ENCODE results near the gene HSD11B2. TPM values are rescaled to one million over a fixed set of nuclear protein-coding genes. Genes with fewer than 3 reads are reported as not detected.

The HSD11B2 gene
- total RNA-seq, 1 experiment from 2014 or later = 33.5 TPM

- no peak overlapping the region for H3K56ac ChIP-seq (ENCODE audit: insufficient read length, low read depth, low read length)
- no peak overlapping the region for H4K5ac ChIP-seq (ENCODE audit: insufficient read length, low read depth, low read length)
- no peak overlapping the region for H3T11ph ChIP-seq (ENCODE audit: low read length)
- no peaks in the 10 kb centered on the region for H3K9me3 Mint-ChIP-seq
- no peak overlapping the region for H4K91ac ChIP-seq (ENCODE audit: insufficient read length, low read depth, low read length)
- no peak overlapping the region for H3K4me2 ChIP-seq (ENCODE audit: insufficient read depth, insufficient read length, low read length)
- H3K27me3 ChIP-seq (ENCODE audit: insufficient read depth, low read length) = no peaks in the 10 kb centered on the region
- H3K4me3 Mint-ChIP-seq = no peak overlapping the region
- no CpG with 5 or more reads among the region's 8 CpGs for WGBS (ENCODE audit: extremely low coverage, insufficient read length, low lambda C conversion rate)
- no peak overlapping the region for H4K8ac ChIP-seq (replicated peaks; ENCODE audit: insufficient read length, low read depth, low read length)
- no peak overlapping the region for H3K14ac ChIP-seq (ENCODE audit: insufficient read depth, low read length)
- H2BK12ac ChIP-seq (ENCODE audit: insufficient read length, low read depth, low read length) = no peak overlapping the region
- H2BK120ac ChIP-seq (ENCODE audit: low read depth, low read length, poor library complexity, severe bottlenecking) = no peak overlapping the region
- TF ChIP-seq, protein P1, sequence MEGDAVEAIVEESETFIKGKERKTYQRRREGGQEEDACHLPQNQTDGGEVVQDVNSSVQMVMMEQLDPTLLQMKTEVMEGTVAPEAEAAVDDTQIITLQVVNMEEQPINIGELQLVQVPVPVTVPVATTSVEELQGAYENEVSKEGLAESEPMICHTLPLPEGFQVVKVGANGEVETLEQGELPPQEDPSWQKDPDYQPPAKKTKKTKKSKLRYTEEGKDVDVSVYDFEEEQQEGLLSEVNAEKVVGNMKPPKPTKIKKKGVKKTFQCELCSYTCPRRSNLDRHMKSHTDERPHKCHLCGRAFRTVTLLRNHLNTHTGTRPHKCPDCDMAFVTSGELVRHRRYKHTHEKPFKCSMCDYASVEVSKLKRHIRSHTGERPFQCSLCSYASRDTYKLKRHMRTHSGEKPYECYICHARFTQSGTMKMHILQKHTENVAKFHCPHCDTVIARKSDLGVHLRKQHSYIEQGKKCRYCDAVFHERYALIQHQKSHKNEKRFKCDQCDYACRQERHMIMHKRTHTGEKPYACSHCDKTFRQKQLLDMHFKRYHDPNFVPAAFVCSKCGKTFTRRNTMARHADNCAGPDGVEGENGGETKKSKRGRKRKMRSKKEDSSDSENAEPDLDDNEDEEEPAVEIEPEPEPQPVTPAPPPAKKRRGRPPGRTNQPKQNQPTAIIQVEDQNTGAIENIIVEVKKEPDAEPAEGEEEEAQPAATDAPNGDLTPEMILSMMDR (conservative IDR thresholded peaks at IDR 0.05) = no peak
- H3K4me1 ChIP-seq (ENCODE audit: insufficient read depth, low read length) = no peaks in the 10 kb centered on the region
- no peak overlapping the region; a peak in 1 of 7 replicates for H3K27ac Mint-ChIP-seq
- H3K4ac ChIP-seq (ENCODE audit: low read depth, low read length) = no peak overlapping the region
- peaks cover 4 to 7% of the 10 kb centered on the region in 2 experiments for H3K4me1 Mint-ChIP-seq
- H2BK20ac ChIP-seq (ENCODE audit: low read depth, low read length, poor library complexity, severe bottlenecking) = no peak overlapping the region
- H3K79me1 ChIP-seq (ENCODE audit: insufficient read depth, low read depth, low read length, poor library complexity, severe bottlenecking) = no peaks in the 10 kb centered on the region
- H3K18ac ChIP-seq (ENCODE audit: insufficient read length, low read depth, low read length) = no peak overlapping the region
- no peaks in the 10 kb centered on the region for H3K27me3 Mint-ChIP-seq (ENCODE audit: low read depth)
- H3K27ac ChIP-seq (ENCODE audit: insufficient read length, low read depth, low read length) = no peak overlapping the region
- H2AK5ac ChIP-seq (ENCODE audit: insufficient read length, low read length) = no peak overlapping the region
- H2AFZ ChIP-seq (ENCODE audit: low read length) = no peak overlapping the region
- no peak overlapping the region for H2BK5ac ChIP-seq (ENCODE audit: insufficient read length, low read length)
- no peak overlapping the region for H2BK15ac ChIP-seq (ENCODE audit: low read depth, low read length)
- DNase-seq = no peak
- H3K23ac ChIP-seq (ENCODE audit: insufficient read length, low read depth, low read length) = no peak overlapping the region
- no peaks in the 10 kb centered on the region for H4K20me1 ChIP-seq (ENCODE audit: control insufficient read depth, insufficient read depth, insufficient read length)
- no peaks in the 10 kb centered on the region for H3K9me3 ChIP-seq (ENCODE audit: control insufficient read depth, low read depth, low read length)
- no peak overlapping the region for H3K9ac ChIP-seq (ENCODE audit: extremely low read depth, insufficient read length, low read length)
- no peaks in the 10 kb centered on the region for H3K79me2 ChIP-seq (ENCODE audit: insufficient read depth, low read length)
- H3K23me2 ChIP-seq (ENCODE audit: insufficient read length, low read depth, low read length, poor library complexity, severe bottlenecking) = no peaks in the 10 kb centered on the region
- H3K36me3 Mint-ChIP-seq (ENCODE audit: insufficient read depth in 1 of 3, low read depth in 3 of 3) = no peaks in the 10 kb centered on the region
These were observed 30.8 kb downstream of the HSD11B2 start for GRCh38 chr16:67461600-67462278.

Measured in H9 (cell line).